HG03354 (cell line): ENCODE data around the gene RHOF.

ENCODE experiments used
- ATAC-seq: cut with Tn5 transposase; IDR thresholded peaks from one replicate; pipeline ENCODE4 v1.9.1; 2021; ENCODE audit warnings: mild to moderate bottlenecking; ENCODE audit not compliant: unreplicated experiment, poor library complexity, severe bottlenecking

RHOF gene

DNA sequence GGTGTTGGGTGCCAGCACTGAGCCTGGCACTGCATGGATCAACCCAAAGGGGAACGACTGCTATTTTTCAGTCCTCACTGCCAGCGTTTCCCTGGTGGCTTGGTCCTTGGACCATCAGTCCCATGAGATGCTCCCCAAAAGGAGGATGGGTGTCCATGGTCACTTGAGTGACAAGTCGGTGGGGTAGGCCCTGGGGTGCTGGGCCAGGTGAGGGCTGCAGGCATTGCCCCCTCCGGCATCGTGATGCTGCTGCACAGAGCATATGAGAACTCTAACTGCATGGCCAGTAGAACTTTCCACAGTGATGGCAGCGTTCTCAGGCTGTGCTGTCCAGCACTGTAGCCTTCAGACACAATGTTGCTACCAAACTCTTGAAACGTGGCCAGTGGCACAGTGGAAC lies 26.6 kb upstream of the RHOF start:
- ATAC-seq = no peak

DNA sequence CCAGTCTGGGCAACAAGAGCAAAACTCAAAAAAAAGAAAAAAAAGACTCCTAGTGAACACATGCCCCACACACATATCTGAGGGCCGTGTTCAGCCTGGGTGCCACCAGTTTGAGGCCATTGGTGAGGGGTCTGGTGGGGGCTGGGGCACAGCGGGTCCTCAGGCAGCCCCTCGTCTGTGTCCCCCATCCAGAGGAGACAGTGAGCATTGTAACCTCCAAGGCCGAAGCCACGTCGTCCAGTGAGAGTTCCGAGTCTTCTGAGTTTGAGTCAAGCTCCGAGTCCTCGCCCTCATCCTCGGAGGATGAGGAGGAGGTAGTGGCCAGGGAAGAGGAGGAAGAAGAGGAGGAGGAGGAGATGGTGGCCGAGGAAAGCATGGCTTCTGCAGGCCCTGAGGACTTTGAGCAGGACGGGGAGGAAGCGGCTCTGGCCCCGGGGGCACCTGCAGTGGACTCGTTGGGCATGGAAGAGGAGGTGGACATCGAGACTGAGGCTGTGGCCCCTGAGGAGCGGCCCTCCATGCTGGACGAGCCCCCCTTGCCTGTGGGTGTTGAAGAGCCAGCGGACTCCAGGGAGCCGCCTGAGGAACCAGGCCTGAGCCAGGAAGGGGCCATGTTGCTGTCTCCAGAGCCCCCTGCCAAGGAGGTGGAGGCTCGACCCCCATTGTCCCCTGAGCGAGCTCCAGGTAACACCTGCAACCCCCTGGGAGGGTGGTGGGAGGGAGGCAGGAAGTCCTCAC lies 25.9 kb upstream of the RHOF start:
- ATAC-seq = no peak

DNA sequence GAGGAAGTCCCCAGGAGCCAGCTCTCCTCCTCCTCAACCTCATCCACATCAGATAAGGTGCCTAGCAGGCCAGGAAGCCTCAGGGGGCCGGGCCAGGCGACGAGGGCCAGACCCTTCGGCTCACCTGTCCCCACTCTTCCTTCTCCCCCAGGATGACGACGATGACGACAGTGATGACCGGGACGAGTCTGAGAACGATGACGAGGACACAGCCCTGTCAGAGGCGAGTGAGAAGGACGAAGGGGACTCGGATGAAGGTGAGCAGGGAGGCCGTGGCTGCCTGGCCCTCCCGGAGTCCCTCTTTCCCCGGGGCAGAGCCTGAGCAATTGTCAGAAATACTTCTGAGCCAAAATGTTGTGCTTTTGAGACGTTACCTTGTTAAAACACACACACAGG lies 24.2 kb upstream of the RHOF start:
- ATAC-seq = no peak

DNA sequence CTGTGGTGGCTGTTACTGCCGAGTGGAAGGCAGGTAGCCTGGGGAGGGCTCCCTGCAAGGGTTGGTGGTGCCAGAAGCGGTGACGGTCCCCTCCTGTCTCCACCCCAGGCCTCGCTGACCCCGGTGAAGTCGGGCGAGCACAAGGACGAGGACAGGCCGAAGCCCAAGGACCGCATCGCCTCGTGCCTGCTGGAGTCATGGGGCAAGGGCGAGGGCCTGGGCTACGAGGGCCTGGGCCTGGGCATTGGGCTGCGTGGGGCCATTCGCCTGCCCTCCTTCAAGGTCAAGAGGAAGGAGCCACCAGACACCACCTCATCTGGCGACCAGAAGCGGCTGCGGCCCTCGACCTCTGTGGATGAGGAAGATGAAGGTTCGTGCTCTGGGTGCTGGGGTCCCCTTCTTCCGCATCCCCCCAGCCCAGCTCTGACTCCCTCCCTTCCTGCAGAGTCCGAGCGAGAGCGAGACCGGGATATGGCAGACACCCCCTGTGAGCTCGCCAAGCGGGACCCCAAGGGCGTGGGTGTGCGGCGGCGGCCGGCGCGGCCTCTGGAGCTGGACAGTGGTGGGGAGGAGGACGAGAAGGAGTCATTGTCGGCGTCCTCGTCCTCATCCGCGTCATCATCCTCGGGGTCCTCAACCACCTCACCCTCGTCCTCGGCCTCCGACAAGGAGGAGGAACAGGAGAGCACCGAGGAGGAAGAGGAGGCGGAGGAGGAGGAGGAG lies 23.6 kb upstream of the RHOF start:
- no peak for ATAC-seq

DNA sequence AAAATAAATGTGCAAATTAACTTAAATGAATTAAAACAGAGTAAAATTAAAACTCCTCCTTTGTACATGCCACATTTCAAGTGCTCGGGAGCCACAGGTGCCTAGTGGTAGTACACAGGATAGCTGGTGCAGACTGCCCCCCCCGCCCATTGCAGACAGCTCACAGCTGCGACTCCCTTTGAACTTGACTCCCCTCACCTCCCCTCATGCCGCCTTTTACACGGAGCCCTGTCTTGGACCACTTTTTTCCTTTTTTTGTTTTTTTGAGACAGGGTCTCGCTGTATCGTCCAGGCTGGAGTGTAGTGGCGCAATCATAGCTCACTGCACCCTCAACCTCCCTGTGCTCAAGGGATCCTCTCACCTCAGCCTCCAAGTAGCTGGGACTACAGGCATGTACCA lies 21.8 kb upstream of the RHOF start:
- ATAC-seq = no peak

DNA sequence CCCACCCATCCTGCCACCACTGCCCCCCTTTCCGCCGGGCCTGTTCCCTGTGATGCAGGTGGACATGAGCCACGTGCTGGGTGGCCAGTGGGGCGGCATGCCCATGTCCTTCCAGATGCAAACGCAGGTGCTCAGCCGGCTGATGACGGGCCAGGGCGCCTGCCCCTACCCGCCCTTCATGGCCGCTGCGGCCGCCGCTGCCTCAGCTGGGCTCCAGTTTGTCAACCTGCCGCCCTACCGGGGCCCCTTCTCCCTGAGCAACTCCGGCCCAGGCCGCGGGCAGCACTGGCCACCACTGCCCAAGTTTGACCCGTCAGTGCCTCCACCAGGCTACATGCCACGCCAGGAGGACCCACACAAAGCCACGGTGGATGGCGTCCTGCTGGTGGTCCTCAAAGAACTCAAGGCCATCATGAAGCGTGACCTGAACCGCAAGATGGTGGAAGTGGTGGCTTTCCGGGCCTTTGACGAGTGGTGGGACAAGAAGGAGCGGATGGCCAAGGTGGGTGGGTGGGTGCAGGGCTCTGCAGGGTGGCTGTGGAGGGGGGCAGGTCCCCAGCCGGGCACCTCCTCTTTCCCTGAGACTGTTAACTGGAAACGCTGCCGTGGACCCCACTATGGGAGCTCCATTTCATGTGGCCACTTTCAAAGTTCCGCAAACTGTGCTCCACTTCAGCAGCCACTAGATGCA lies 21.1 kb upstream of the RHOF start:
- ATAC-seq = no peak

DNA sequence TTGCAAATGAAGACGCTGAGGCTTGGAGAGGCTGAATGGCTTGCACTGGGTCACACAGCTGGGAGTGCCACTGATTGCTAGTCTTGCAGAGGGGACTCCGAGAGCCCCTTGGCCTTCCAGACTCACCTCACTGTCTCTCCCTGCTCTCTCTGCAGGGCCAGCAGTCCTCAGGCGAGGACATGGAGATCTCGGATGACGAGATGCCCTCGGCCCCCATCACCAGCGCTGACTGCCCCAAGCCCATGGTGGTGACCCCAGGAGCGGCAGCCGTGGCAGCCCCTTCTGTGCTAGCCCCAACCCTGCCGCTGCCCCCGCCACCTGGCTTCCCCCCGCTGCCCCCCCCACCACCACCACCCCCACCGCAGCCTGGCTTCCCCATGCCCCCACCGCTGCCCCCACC lies 20.5 kb upstream of the RHOF start:
- ATAC-seq = no peak

DNA sequence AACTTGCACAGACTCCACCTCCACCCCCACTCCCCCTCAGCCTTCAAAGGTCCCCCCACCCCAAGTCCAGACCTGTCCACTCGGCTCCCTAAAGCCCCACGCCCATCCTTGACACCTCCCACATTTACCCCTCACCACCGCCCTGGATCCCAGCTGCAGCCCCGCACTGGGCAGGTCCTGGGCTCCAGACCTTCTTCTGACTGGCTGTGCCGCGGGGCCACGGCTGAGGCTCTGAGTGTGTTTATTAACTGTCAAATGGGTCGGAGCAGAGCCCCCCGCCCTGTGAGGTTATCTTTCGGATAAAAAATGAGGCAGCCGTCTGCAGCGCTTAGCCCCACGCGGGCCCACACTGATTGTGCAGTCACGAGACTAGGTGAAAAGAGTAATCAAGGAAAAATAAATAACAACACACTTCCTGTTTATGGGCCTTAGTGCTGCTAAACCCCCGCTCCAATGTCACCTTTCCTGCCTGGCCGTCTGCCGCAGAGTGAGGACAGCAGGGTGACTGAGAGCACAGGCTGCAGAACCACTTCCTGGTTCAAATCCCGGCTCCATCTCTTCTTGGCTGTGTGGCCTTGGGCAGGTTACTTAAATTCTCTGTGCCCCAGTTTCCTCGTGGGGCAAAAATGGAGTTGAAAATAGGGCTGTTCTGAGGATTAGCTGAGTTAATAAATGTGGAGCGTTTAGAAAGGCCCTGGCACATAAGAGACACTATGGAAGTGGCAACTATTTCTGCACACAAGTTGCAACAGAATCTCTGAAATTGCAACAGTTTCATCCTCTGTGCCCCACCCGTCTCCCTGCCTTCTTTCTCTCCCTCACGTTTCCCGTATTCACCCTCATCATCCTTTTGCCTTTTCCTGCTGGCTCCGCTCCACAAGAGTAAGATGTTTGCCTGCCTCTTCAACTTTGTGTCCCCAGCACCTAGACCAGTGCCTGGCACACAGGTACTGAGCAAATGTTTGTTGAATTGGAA lies 19.7 kb upstream of the RHOF start:
- no peak for ATAC-seq

DNA sequence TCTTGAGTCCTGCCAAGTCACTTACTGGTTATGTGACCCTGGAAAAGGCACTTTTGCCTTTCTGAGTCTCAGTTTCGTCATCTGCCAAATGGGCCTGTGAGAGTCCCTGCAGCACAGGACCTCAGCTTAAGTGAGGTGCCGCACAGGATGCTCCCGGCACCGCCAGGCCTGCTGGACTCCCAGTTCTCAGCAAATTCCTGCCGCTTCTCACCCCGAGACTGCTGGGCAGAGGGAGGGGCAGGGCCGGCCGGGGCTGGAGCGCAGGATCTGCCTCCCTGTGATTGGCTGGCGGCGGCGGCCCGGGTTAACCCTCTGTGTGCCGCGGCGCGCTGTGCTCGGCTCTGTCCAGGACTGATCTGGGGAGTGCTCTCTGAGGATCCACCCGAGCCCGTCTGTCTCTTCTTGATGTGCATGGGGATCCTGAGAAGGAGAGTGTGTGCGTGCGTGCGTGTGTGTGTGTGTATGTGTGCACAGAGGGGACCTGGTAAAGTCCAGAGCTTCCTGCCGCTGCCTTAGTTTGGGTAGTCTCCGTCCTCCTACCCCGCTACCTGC lies 18.9 kb upstream of the RHOF start:
- ATAC-seq = peak; percentile 10

DNA sequence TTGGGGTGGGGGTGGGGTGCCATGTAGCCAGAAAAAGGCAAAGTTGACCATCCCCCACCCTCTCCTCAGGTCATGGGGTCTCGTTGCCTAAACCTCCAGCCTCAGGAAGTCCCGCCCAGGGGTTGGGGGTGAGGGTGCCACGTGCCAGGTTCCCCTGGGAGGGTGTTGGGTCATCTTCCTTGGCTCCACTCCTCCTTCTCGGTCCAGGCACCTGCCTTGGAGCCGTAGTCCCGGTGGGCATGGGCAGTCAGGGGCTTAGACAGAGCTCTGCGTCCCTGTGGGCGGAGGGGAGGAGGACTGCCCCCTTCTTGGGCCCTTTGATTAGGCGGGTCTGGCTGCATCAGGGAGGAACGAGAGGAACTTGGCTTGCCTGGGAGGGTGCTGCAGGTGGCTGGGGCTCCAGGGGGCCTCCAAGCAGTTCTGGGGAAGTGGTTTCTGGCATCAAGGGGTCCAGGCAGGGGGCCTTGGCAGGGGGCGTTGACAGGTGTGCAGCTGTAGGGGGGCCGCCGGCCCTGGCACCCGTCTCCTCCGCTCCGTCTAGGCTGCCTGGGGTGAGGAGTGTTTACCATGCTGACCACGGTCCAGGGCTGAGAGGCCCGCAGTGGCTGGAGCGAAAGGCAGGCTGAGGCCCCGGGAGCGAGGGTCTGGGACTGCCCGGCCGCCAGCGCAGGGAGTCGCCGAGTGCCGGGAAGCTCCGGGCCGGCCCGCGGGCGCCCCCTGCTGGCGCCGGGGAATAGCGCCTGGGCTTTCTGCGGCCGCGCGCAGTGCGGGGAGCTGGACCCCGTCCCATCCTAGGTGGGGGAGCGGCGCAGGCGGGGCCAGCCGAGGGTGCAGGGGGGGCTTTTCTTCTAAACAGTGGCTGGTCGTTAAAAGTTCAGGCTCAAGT lies 18.2 kb upstream of the RHOF start:
- peak; percentile 75 for ATAC-seq

DNA sequence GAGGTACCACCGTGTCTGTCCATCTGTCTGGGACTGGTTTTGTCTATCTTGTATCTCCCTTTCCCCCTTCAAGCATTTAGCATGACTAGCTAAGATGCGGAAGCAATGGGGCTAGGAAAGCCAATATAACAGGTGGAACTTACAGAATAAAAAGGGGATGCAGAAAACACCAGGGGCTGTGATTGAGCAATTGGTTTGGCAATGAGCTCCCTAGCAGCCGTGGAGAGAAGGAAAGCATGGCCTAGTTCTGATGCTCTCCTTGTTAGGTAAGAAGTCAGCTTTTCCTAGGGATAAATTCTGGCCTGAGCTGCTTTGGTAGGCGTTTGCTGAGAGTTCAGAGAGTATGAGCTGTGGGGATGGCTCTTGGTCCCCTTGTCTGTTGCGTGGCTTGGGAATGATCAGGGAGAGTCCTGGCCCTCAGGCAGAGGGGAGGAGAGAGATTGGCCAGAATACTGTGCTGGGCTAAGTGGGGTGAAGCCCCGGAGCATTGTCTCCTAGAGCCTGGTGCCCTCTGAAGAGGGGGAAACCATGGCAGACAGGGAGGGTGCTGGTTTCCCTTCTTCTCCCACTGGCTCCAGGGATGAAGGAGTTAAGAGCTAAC lies 17.4 kb upstream of the RHOF start:
- ATAC-seq = no peak

DNA sequence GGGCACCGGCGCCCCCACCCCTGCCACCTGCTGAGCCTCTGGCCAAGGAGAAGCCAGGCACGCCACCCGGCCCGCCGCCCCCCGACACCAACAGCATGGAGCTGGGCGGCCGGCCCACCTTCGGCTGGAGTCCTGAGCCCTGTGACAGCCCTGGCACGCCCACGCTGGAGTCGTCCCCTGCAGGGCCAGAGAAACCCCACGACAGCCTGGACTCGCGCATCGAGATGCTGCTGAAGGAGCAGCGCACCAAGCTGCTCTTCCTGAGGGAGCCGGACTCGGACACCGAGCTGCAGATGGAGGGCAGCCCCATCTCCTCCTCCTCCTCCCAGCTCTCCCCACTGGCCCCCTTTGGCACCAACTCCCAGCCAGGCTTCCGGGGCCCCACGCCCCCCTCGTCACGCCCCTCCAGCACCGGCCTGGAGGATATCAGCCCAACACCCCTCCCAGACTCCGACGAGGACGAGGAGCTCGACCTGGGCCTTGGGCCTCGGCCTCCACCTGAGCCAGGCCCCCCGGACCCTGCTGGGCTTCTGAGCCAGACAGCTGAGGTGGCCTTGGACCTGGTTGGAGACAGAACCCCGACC lies 16.8 kb upstream of the RHOF start:
- no peak for ATAC-seq

DNA sequence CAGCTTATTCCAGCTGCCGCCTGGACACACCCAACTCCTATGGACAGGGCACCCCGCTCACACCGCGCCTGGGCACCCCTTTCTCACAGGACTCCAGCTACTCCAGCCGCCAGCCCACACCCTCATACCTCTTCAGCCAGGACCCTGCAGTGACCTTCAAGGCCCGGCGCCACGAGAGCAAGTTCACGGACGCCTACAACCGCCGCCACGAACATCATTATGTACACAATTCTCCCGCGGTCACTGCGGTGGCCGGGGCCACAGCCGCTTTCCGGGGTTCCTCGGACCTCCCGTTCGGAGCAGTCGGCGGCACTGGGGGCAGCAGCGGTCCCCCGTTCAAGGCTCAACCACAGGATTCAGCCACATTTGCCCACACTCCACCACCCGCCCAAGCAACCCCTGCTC lies 16.2 kb upstream of the RHOF start:
- ATAC-seq = no peak

DNA sequence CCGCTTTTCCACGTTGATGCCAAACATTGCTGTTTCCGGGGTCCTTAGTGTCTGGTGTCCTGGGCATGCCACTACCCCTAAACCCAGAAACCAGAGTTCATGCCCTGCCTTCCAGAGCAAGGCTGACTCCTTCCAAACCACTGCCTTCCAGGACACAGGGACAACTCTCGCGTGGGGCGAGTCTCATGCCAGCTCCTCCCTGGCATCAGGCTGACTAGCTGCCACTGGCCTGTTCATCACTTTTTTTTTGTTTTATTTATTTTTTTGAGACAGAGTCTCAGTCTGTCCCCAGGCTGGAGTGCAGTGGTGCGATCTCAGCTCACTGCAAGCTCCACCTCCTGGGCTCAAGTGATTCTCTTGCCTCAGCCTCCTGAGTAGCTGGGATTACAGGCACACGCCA lies 15.1 kb upstream of the RHOF start:
- ATAC-seq = no peak

DNA sequence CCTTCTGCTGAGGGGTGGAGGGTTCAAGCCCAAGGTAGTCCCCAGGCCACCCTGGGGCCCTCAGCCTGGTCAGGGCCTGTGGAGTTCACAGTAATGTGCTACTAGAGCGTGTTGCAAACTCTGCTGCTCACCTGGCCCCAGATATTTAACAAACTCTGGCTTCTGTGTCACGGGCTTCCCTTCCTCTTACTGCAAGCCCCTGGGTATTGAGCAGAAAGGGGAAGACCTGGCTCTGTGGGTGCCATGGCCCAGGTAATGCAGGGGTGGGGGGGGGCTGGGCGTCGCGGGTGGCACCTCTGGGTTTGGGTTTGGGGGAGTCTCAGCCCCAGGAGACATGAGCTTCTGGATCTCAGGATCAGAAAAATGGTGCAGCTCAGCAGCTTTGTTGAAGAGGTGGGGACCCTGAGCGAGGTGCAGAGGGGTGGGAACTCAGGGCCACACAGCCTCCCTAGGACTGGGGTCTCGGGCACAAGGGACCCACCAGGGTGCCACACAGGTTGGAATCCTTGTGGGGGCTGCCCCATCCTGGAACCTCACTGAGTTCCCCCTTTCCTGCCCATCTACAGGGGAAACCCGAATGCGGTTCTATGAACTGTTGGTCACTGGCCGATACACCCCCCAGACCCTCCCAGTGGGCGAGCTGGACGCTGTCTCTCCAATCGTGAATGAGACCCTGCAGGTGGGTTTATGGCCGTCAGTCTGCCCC lies 14.3 kb upstream of the RHOF start:
- ATAC-seq = no peak

DNA sequence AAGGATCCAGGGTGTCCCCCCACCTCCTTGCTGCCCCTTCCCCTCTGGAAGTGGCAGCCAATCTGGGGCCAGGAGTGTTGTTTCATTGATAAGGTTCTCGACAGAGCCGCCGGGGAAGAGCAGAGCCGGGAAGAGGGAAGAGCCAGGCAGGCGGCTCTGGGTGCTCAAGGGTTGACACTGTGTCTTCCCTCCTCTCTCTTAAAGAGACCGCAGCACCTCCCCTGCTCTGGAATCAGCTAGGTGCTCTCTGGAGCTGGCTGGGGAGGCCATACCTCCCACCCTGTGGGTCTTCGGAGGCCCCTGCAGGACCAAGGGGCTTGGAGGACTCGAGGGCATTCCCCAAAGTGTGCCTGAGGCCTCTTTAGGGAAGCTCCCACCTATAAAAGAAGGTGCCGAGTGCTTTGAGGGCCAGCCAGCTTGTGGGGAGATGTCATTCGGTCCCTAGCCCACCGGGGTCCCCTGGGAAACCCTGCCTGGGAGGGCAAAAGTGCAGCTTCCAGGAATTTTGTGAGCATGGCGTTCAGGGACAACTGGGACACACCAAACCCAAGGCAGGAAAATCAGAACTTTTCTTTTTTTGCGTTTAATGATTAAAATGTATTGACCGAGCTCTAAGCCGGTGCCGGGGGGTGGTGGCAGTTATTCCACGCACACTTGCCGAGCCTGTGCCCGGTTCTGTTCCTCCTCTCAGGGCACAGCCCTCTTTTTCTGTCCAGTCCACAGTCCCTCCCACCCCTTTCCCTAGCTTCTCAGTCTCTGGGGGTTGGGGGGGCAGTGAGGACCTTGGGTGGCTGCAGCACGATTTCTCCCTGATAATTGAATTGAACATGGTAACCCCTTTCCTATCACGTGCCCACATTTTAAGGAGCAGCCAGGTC lies 13.3 kb upstream of the RHOF start:
- no peak for ATAC-seq
